Endothelial cell of umbilical vein (primary cell): ENCODE results near the gene HCST. TPM values are rescaled to one million over a fixed set of nuclear protein-coding genes. Genes with fewer than 3 reads are reported as not detected.

Source experiments
- BruUV-seq: library from RNA; stranded (reverse); fragments of 400-500 nt; replicated peaks from 2 replicates; lab custom pipeline; 2021; lab: Mats Ljungman, UMichigan
- CTCF ChIA-PET: fragments of 300-600, 350-600 bp; sonication (Branson Sonifier 250); formaldehyde crosslinking; loops from one replicate; lab custom pipeline; 2021; ENCODE audit warnings: antibody characterized with exemption, inconsistent platforms; lab: Charles Lee
- POLR2A ChIA-PET: fragments of 300-600, 350-600 bp; sonication (Branson Sonifier 250); formaldehyde crosslinking; loops from one replicate; lab custom pipeline; 2021; ENCODE audit warnings: antibody characterized with exemption, inconsistent platforms; lab: Charles Lee
- DNase-seq: peaks from one replicate; pipeline ENCODE4 v3.0.0-alpha.2; 2011; ENCODE audit warnings: low read depth, low spot score
- FAIRE-seq: peaks from 2 replicates; lab custom pipeline; 2011; peaks lifted over from hg19 to GRCh38; lab: Jason Lieb, UNC
- H2AFZ ChIP-seq: 2 replicates; pipeline ENCODE4 v1.6.0; 2012; ENCODE audit warnings: low read depth, low read length, control low read depth, inconsistent platforms
- H3K27ac ChIP-seq: 2 replicates; pipeline ENCODE4 v1.5.1; 2011; ENCODE audit warnings: low read depth, mild to moderate bottlenecking, control low read depth, low read length, moderate library complexity; ENCODE audit not compliant: insufficient read depth
- H3K27me3 ChIP-seq, 2 experiments: 2 replicates each; pipeline versions ENCODE4 v1.6.0 to v1.6.1; 2011; ENCODE audit warnings: low read length in 2 of 2, mixed read lengths in 1 of 2; ENCODE audit not compliant: control insufficient read depth in 2 of 2, insufficient read depth in 2 of 2
- H3K36me3 ChIP-seq, 2 experiments: 2 replicates in 1 of 2; 3 replicates in 1 of 2; pipeline ENCODE4 v1.5.1; 2011; ENCODE audit warnings: low read length in 2 of 2, mild to moderate bottlenecking in 1 of 2, moderate library complexity in 1 of 2; ENCODE audit not compliant: control insufficient read depth in 2 of 2, insufficient read depth in 2 of 2; ENCODE audit errors: extremely low read depth in 1 of 2
- H3K4me1 ChIP-seq: 3 replicates; pipeline ENCODE4 v1.5.1; 2011; ENCODE audit warnings: mild to moderate bottlenecking, low read length; ENCODE audit not compliant: control insufficient read depth, insufficient read depth; ENCODE audit errors: extremely low read depth
- H3K4me2 ChIP-seq: 2 replicates; pipeline ENCODE4 v1.6.1; 2011; ENCODE audit warnings: low read length, control low read depth, mixed read lengths; ENCODE audit not compliant: insufficient read depth
- H3K4me3 ChIP-seq, 3 experiments: fragments of 200-600 bp in 1 of 3; sonication (generic), shearing (Covaris generic) in 1 of 3; replicated peaks in 1 of 3; 2 replicates each; pipeline ENCODE4 v1.5.1; 2011 to 2016; ENCODE audit warnings: control low read depth in 3 of 3, low read length in 3 of 3, mild to moderate bottlenecking in 2 of 3, inconsistent platforms in 1 of 3, low read depth in 1 of 3, moderate library complexity in 1 of 3; ENCODE audit not compliant: insufficient read depth in 1 of 3
- H3K79me2 ChIP-seq: 2 replicates; pipeline ENCODE4 v1.6.0; 2012; ENCODE audit warnings: low read length, inconsistent platforms; ENCODE audit not compliant: control insufficient read depth, insufficient read depth
- H3K9ac ChIP-seq: replicated peaks from 2 replicates; pipeline ENCODE3; 2011; ENCODE audit warnings: low read length, control low read depth; ENCODE audit not compliant: insufficient read depth; ENCODE audit errors: extremely low read depth
- H3K9me1 ChIP-seq: replicated peaks from 3 replicates; pipeline ENCODE4 v1.6.0; 2011; ENCODE audit warnings: mild to moderate bottlenecking, low read length; ENCODE audit not compliant: control insufficient read depth, insufficient read depth; ENCODE audit errors: extremely low read depth
- H3K9me3 ChIP-seq: replicated peaks from 2 replicates; pipeline ENCODE4 v1.5.1; 2012; ENCODE audit warnings: low read length, inconsistent platforms; ENCODE audit not compliant: control insufficient read depth, insufficient read depth
- H4K20me1 ChIP-seq: replicated peaks from 2 replicates; pipeline ENCODE3; 2011; ENCODE audit warnings: mild to moderate bottlenecking, low read length; ENCODE audit not compliant: control insufficient read depth, insufficient read depth; ENCODE audit errors: extremely low read depth
- CTCF ChIP-seq, 2 donors: IDR thresholded peaks; 1 replicate in 1 of 2; 2 replicates in 1 of 2; pipeline ENCODE4 v1.5.1; 2011; ENCODE audit warnings: low read length in 2 of 2, mild to moderate bottlenecking in 2 of 2, moderate library complexity in 2 of 2, control low read depth in 1 of 2, inconsistent platforms in 1 of 2, low read depth in 1 of 2; ENCODE audit not compliant: insufficient read depth in 1 of 2; ENCODE audit errors: extremely low read depth in 1 of 2
- EZH2 ChIP-seq: IDR thresholded peaks from 2 replicates; pipeline ENCODE4 v1.6.1; 2012; ENCODE audit warnings: borderline replicate concordance, low read depth, mild to moderate bottlenecking, moderate library complexity, low read length, inconsistent platforms; ENCODE audit not compliant: severe bottlenecking
- FOS ChIP-seq: IDR thresholded peaks from 2 replicates; pipeline ENCODE4 v1.6.1; 2011; ENCODE audit warnings: mild to moderate bottlenecking, low read length, moderate library complexity, borderline replicate concordance; ENCODE audit not compliant: insufficient read depth
- GATA2 ChIP-seq: IDR thresholded peaks from 2 replicates; pipeline ENCODE4 v1.7.0; 2011; ENCODE audit warnings: low read depth, mild to moderate bottlenecking, moderate library complexity, mixed read lengths, low read length; ENCODE audit not compliant: insufficient read length, insufficient read depth
- JUN ChIP-seq: IDR thresholded peaks from 2 replicates; pipeline ENCODE4 v1.6.1; 2011; ENCODE audit warnings: borderline replicate concordance, low read depth; ENCODE audit not compliant: insufficient read length, insufficient read depth
- MAX ChIP-seq: IDR thresholded peaks from 2 replicates; pipeline ENCODE4 v1.6.1; 2011; ENCODE audit not compliant: insufficient read depth, insufficient read length
- MYC ChIP-seq: IDR thresholded peaks from one replicate; pipeline ENCODE4 v1.6.1; 2011; ENCODE audit warnings: mild to moderate bottlenecking, low read depth, low read length
- POLR2A ChIP-seq: IDR thresholded peaks from 2 replicates; pipeline ENCODE4 v1.6.1; 2012; ENCODE audit warnings: low read depth, mild to moderate bottlenecking, control low read depth, low read length
- POLR2AphosphoS5 ChIP-seq: IDR thresholded peaks from 2 replicates; pipeline ENCODE4 v1.6.1; 2012; ENCODE audit warnings: low read depth, mild to moderate bottlenecking, control low read depth, low read length, moderate library complexity; ENCODE audit not compliant: insufficient read depth
- dilution Hi-C: fragments of 300-500 bp; cut with MboI; formaldehyde crosslinking; loops from one replicate; pipeline ENCODE4 v1.15.0; 2019; ENCODE audit warnings: low sequenced_read_pairs; ENCODE audit not compliant: extremely low pct_ligation_motif_present
- intact Hi-C: fragments of 100-400 bp; cut with micrococcal nuclease; formaldehyde crosslinking; loops from one replicate; pipeline ENCODE4 v1.10.0; 2022
- polyA plus RNA-seq, 4 experiments: library from polyadenylated mRNA; depleted of rRNA in 3 of 4; stranded (reverse) in 3 of 4; unstranded in 1 of 4; fragments of >200 nt; gene quantifications; 2 replicates each; pipeline versions ENCODE4 v1.2.1 to v1.2.3, GENCODE V29; 2011 to 2012; ENCODE audit warnings: missing spikeins in 1 of 4
- total RNA-seq: library from RNA; stranded (reverse); gene quantifications from 2 replicates; pipeline ENCODE4 v1.2.3, GENCODE V29; 2021

The HCST gene
- total and polyA plus RNA-seq, 2 donors (not counting 3 experiments of a cell fraction or from before 2014, with no cell fraction given) = not detected

- Histone ChIP-seq H3K9me1 (no peaks in the 10 kb centered on the region), H3K36me3 (no peaks in the 10 kb centered on the region), H4K20me1 (no peaks in the 10 kb centered on the region), H3K79me2 (no peaks in the 10 kb centered on the region), H3K27ac (no peak overlapping the region), H2AFZ (no peak overlapping the region), H3K9me3 (no peaks in the 10 kb centered on the region), H3K9ac (no peak overlapping the region), H3K4me3 (no peak overlapping the region), H3K27me3 (peaks cover 0 to 6% of the 10 kb centered on the region in 2 experiments), H3K4me2 (no peak overlapping the region), H3K4me1 (peaks cover 4% of the 10 kb centered on the region)
- POLR2A ChIA-PET = no interaction called here
- intact Hi-C loops = no loop called here
- TF ChIP-seq GATA2 (no peak), FOS (no peak), CTCF (IDR thresholded peaks at IDR 0.05; ENCODE audit: extremely low read depth in 1 of 2, insufficient read depth in 1 of 2, low read depth in 1 of 2, low read length in 2 of 2) (no peak), EZH2 (no peak), MAX (no peak), POLR2A (no peak), MYC (no peak), POLR2AphosphoS5 (no peak), JUN (no peak)
- BruUV-seq = no TSS peak
- dilution Hi-C loops = no loop called here
- DNase-seq (no peak), FAIRE-seq (no peak)
- CTCF ChIA-PET = no interaction called here
Observed at GRCh38 chr19:35905178-35905727, 2.9 kb downstream of the HCST start.
